K562 (cell line): ENCODE data around the gene RAB6A. TPM values are rescaled to one million over a fixed set of nuclear protein-coding genes. Genes with fewer than 3 reads are reported as not detected.

ENCODE experiments used
- ATAC-seq: fragments of 200-7000 bp; cut with Tn5 transposase; 3 replicates; pipeline ENCODE4 v1.9.1; 2020; ENCODE audit warnings: moderate library complexity
- BruUV-seq: library from RNA; stranded (reverse); fragments of 400-500 nt; replicated peaks from 2 replicates; lab custom pipeline; 2021; lab: Mats Ljungman, UMichigan
- CTCF ChIA-PET: fragments of 300-600 bp; formaldehyde crosslinking; extraction: SDS; loops from one replicate; lab custom pipeline; 2021; ENCODE audit warnings: low intra/inter-chr PET ratio; lab: Yijun Ruan, JAX
- POLR2A ChIA-PET: fragments of 300-600, 350-650 bp; sonication (Branson Sonifier 250); formaldehyde crosslinking; extraction: SDS; loops from one replicate; lab custom pipeline; 2021; ENCODE audit warnings: antibody characterized with exemption, inconsistent platforms; lab: Yijun Ruan, JAX
- DNase-seq, 4 experiments: peaks; one replicate each; pipeline versions ENCODE4 v3.0.0 to v3.0.0-alpha.2; 2011 to 2018; ENCODE audit warnings: low spot score in 3 of 4, mixed read lengths in 3 of 4; ENCODE audit errors: extremely low read depth in 1 of 4
- FAIRE-seq: peaks from 2 replicates; lab custom pipeline; 2011; peaks lifted over from hg19 to GRCh38; lab: Jason Lieb, UNC
- H2AFZ ChIP-seq: 2 replicates; pipeline ENCODE4 v1.6.0; 2011; ENCODE audit warnings: low read depth, low read length, control low read depth, inconsistent platforms
- H3K27ac ChIP-seq: fragments of 200-600 bp; 3 replicates; pipeline ENCODE4 v1.8.0; 2011; ENCODE audit warnings: low read depth, mild to moderate bottlenecking, control low read depth, inconsistent platforms, low read length, moderate library complexity, mixed read lengths; ENCODE audit errors: extremely low read depth
- H3K27me3 ChIP-seq, 2 experiments: fragments of 300-600 bp in 1 of 2; 2 replicates in 1 of 2; 3 replicates in 1 of 2; pipeline versions ENCODE4 v1.6.0 to v1.8.0; 2011; ENCODE audit warnings: inconsistent platforms in 2 of 2, low read length in 2 of 2, mild to moderate bottlenecking in 1 of 2, mixed read lengths in 1 of 2, moderate library complexity in 1 of 2; ENCODE audit not compliant: control insufficient read depth in 2 of 2, insufficient read depth in 2 of 2
- H3K36me3 ChIP-seq: fragments of 300-600 bp; 3 replicates; pipeline ENCODE4 v1.8.0; 2011; ENCODE audit warnings: mild to moderate bottlenecking, low read length, inconsistent platforms; ENCODE audit not compliant: control insufficient read depth, insufficient read depth
- H3K4me1 ChIP-seq, 2 experiments: fragments of 200-600 bp in 1 of 2; replicated peaks in 1 of 2; 2 replicates in 1 of 2; 3 replicates in 1 of 2; pipeline versions ENCODE4 v1.5.1 to v1.8.0; 2011; ENCODE audit warnings: inconsistent platforms in 2 of 2, low read length in 2 of 2, mild to moderate bottlenecking in 1 of 2, mixed read lengths in 1 of 2, moderate library complexity in 1 of 2; ENCODE audit not compliant: control insufficient read depth in 2 of 2, insufficient read depth in 2 of 2
- H3K4me2 ChIP-seq: 2 replicates; pipeline ENCODE4 v1.6.1; 2011; ENCODE audit warnings: low read length, control low read depth, inconsistent platforms, mixed read lengths; ENCODE audit not compliant: insufficient read depth
- H3K4me3 ChIP-seq: fragments of 200-600 bp; sonication (generic), shearing (Covaris generic); 2 replicates; pipeline ENCODE4 v1.5.1; 2016; ENCODE audit warnings: control low read depth, inconsistent platforms
- H3K79me2 ChIP-seq: fragments of 200-600 bp; 3 replicates; pipeline ENCODE4 v1.8.0; 2011; ENCODE audit warnings: low read length, inconsistent platforms; ENCODE audit not compliant: control insufficient read depth, insufficient read depth
- H3K9ac ChIP-seq, 2 experiments: 2 replicates each; pipeline versions ENCODE4 v1.6.0 to v1.6.1; 2011; ENCODE audit warnings: low read depth in 2 of 2, low read length in 2 of 2, control low read depth in 1 of 2, inconsistent platforms in 1 of 2, mild to moderate bottlenecking in 1 of 2, mixed read lengths in 1 of 2; ENCODE audit not compliant: insufficient read depth in 1 of 2
- H3K9me1 ChIP-seq: one replicate; pipeline ENCODE4 v1.6.0; 2011; ENCODE audit warnings: inconsistent platforms, mild to moderate bottlenecking, low read length, moderate library complexity; ENCODE audit not compliant: control insufficient read depth, insufficient read depth
- H3K9me3 ChIP-seq: replicated peaks from 2 replicates; pipeline ENCODE4 v1.5.1; 2011; ENCODE audit warnings: low read depth, low read length, inconsistent platforms; ENCODE audit not compliant: control insufficient read depth, insufficient read depth
- H4K20me1 ChIP-seq: replicated peaks from 2 replicates; pipeline ENCODE4 v1.6.1; 2011; ENCODE audit warnings: low read length, inconsistent platforms, mixed read lengths; ENCODE audit not compliant: control insufficient read depth, insufficient read depth
- BACH1 ChIP-seq: fragments of 200-800 bp; sonication (Bioruptor generic); IDR thresholded peaks from 2 replicates; pipeline ENCODE4 v1.6.1; 2016; ENCODE audit warnings: missing genetic modification characterization, missing compliant biosample characterization
- NCOR1 ChIP-seq: fragments of 450-650 bp; IDR thresholded peaks from 2 replicates; pipeline ENCODE4 v1.6.1; 2016; ENCODE audit warnings: mild to moderate bottlenecking, moderate library complexity
- NFIC ChIP-seq: fragments of 450-650 bp; IDR thresholded peaks from 2 replicates; pipeline ENCODE4 v1.6.1; 2017; ENCODE audit warnings: mild to moderate bottlenecking, inconsistent platforms
- PCBP1 ChIP-seq: fragments of 200-400 bp; formaldehyde crosslinking; IDR thresholded peaks from 2 replicates; pipeline ENCODE4 v1.6.1; 2018; ENCODE audit warnings: mild to moderate bottlenecking, low read depth, low read length; ENCODE audit not compliant: poor library complexity, severe bottlenecking
- SAP30 ChIP-seq: fragments of 200-600 bp; sonication (generic); IDR thresholded peaks from 2 replicates; pipeline ENCODE4 v1.6.1; 2012; ENCODE audit warnings: borderline replicate concordance, low read depth, mild to moderate bottlenecking, moderate library complexity, low read length, control low read depth, inconsistent platforms; ENCODE audit not compliant: insufficient read depth, poor library complexity, severe bottlenecking
- ZNF79 ChIP-seq: fragments of 250-450 bp; sonication (Bioruptor Pico); IDR thresholded peaks from 2 replicates; pipeline ENCODE4 v1.4.0; 2020; ENCODE audit warnings: low read depth, mild to moderate bottlenecking, moderate library complexity
- WGBS: fragments of 100-300 bp; shearing (Covaris generic); methylation state at CpG from one replicate; pipeline ENCODE4 v1.1.6; 2016; ENCODE audit warnings: low coverage, mixed read lengths; ENCODE audit not compliant: insufficient coverage; ENCODE audit errors: missing lambda C conversion rate; 5-methylcytosine and 5-hydroxymethylcytosine counted together
- in situ Hi-C: fragments of 300-500 bp; cut with MboI; formaldehyde crosslinking; loops from 4 replicates; pipeline ENCODE4 v1.15.0; 2018; ENCODE audit warnings: inconsistent platforms, mixed read lengths
- intact Hi-C: fragments of 100-400 bp; cut with micrococcal nuclease; formaldehyde crosslinking; loops from 2 replicates; pipeline ENCODE4 v1.14.2; 2022
- polyA plus RNA-seq, 8 experiments: library from polyadenylated mRNA; depleted of rRNA in 4 of 8; stranded (reverse) in 5 of 8; unstranded in 3 of 8; fragments of >200 nt; fragmentation: Nextera tagmentation in 2 of 8; fragmentation: Illumina TruSeq in 1 of 8; extraction: Ambion mirVana in 2 of 8; extraction: Trizol in 1 of 8; gene quantifications; 2 replicates each; pipeline versions ENCODE4 v1.2.1 to v1.2.3, GENCODE V29; 2011 to 2014; ENCODE audit warnings: inconsistent platforms in 1 of 8, missing spikeins in 1 of 8
- total RNA-seq, 7 experiments: library from RNA; depleted of rRNA in 6 of 7; stranded (reverse); fragments of >200 nt in 6 of 7; fragmentation: Illumina TruSeq in 2 of 7; extraction: Trizol in 2 of 7; gene quantifications; 2 replicates each; pipeline versions ENCODE4 v1.2.1 to v1.2.3, GENCODE V29; 2011 to 2021; ENCODE audit warnings: low replicate concordance in 1 of 7
- TF ChIP-seq, protein P1 (sequence below): fragments of 450-650 bp; IDR thresholded peaks from 2 replicates; pipeline ENCODE4 v1.6.1; 2016; ENCODE audit warnings: low read depth
- TF ChIP-seq, protein P2 (sequence below): fragments of 250-450 bp; sonication (Bioruptor Pico); IDR thresholded peaks from 2 replicates; pipeline ENCODE4 v1.4.0; 2020; ENCODE audit warnings: mild to moderate bottlenecking, moderate library complexity

RAB6A gene
- total and polyA plus RNA-seq, 9 of the 15 experiments (the other 6 are each of a cell fraction or from before 2014, with no cell fraction given): 14.0 to 95.3 (median 45.4) TPM

DNA sequence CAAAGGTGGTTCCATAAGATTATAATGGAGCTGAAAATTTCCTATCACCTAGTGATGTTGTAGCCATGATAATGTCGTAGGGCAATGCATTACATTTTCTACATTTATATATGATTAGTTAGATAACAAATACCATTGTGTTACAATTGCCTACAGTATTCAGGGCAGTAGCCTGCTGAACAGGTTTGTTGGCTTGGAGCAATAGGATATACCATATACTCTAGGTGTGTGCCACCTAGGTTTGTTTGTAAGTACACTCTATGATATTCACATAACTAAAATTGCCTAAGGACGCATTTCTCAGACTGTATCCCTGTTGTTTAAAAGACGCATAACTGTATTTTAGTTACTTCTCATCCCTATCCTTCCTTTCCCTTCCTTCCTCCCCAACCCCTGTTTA is 100.9 kb downstream of the RAB6A start:
- Histone ChIP-seq H3K27me3 (peaks cover 0 to 10% of the 10 kb centered on the region in 2 experiments; a peak in 1 of 5 replicates), H3K9me3 (no peaks in the 10 kb centered on the region), H3K4me1 (peaks cover 6 to 12% of the 10 kb centered on the region in 2 experiments; a peak in 4 of 5 replicates), H3K4me3 (no peak overlapping the region), H2AFZ (no peak overlapping the region), H3K4me2 (no peak overlapping the region), H4K20me1 (peaks cover 4% of the 10 kb centered on the region; the same call in 1 of the 2 replicates), H3K9ac (no peak overlapping the region), H3K36me3 (no peaks in the 10 kb centered on the region), H3K27ac (no peak overlapping the region), H3K9me1 (no peaks in the 10 kb centered on the region), H3K79me2 (no peaks in the 10 kb centered on the region)
- CTCF ChIA-PET: interaction anchor here (0.7 to 3.2 kb wide), 5 partner anchors 34 to 309 kb away, joined by 3 to 37 read pairs (median 13); no protein-coding TSS in a partner anchor
- FAIRE-seq: no peak
- POLR2A ChIA-PET: interaction anchor here (0.9 to 1.8 kb wide), 3 partner anchors 11 to 298 kb away, joined by 3 to 9 read pairs (median 3); no protein-coding TSS in a partner anchor
- intact Hi-C loops (loop anchor here (1.0 to 5.0 kb wide), 5 partner anchors 35 to 353 kb away; no protein-coding TSS in a partner anchor), in situ Hi-C loops (loop anchor here (5.0 kb wide), 1 partner anchor 258 kb away; no protein-coding TSS in a partner anchor)
- DNase-seq: no peak
- ATAC-seq: no peak
- 5% methylated on average over 3 of the region's 3 CpGs for WGBS
- BruUV-seq: no TSS peak
- no peak for TF ChIP-seq NCOR1
- TF ChIP-seq, protein P1, sequence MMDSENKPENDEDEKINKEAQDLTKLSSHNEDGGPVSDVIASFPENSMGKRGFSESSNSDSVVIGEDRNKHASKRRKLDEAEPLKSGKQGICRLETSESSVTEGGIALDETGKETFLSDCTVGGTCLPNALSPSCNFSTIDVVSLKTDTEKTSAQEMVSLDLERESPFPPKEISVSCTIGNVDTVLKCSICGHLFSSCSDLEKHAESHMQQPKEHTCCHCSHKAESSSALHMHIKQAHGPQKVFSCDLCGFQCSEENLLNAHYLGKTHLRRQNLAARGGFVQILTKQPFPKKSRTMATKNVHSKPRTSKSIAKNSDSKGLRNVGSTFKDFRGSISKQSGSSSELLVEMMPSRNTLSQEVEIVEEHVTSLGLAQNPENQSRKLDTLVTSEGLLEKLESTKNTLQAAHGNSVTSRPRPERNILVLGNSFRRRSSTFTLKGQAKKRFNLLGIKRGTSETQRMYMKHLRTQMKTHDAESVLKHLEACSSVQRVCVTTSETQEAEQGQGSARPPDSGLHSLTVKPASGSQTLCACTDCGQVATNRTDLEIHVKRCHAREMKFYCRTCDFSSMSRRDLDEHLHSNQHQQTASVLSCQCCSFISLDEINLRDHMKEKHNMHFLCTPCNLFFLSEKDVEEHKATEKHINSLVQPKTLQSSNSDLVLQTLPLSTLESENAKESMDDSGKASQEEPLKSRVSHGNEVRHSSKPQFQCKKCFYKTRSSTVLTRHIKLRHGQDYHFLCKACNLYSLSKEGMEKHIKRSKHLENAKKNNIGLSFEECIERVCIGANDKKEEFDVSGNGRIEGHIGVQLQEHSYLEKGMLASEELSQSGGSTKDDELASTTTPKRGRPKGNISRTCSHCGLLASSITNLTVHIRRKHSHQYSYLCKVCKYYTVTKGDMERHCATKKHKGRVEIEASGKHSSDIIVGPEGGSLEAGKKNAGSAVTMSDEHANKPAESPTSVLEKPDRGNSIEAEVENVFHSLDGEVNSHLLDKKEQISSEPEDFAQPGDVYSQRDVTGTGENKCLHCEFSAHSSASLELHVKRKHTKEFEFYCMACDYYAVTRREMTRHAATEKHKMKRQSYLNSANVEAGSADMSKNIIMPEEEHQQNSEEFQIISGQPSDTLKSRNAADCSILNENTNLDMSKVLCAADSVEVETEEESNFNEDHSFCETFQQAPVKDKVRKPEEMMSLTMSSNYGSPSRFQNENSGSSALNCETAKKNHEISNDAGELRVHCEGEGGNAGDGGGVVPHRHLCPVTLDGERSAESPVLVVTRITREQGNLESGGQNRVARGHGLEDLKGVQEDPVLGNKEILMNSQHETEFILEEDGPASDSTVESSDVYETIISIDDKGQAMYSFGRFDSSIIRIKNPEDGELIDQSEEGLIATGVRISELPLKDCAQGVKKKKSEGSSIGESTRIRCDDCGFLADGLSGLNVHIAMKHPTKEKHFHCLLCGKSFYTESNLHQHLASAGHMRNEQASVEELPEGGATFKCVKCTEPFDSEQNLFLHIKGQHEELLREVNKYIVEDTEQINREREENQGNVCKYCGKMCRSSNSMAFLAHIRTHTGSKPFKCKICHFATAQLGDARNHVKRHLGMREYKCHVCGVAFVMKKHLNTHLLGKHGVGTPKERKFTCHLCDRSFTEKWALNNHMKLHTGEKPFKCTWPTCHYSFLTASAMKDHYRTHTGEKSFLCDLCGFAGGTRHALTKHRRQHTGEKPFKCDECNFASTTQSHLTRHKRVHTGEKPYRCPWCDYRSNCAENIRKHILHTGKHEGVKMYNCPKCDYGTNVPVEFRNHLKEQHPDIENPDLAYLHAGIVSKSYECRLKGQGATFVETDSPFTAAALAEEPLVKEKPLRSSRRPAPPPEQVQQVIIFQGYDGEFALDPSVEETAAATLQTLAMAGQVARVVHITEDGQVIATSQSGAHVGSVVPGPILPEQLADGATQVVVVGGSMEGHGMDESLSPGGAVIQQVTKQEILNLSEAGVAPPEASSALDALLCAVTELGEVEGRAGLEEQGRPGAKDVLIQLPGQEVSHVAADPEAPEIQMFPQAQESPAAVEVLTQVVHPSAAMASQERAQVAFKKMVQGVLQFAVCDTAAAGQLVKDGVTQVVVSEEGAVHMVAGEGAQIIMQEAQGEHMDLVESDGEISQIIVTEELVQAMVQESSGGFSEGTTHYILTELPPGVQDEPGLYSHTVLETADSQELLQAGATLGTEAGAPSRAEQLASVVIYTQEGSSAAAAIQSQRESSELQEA: no peak
- TF ChIP-seq PCBP1: no peak
- no peak for TF ChIP-seq NFIC
- TF ChIP-seq, protein P2, sequence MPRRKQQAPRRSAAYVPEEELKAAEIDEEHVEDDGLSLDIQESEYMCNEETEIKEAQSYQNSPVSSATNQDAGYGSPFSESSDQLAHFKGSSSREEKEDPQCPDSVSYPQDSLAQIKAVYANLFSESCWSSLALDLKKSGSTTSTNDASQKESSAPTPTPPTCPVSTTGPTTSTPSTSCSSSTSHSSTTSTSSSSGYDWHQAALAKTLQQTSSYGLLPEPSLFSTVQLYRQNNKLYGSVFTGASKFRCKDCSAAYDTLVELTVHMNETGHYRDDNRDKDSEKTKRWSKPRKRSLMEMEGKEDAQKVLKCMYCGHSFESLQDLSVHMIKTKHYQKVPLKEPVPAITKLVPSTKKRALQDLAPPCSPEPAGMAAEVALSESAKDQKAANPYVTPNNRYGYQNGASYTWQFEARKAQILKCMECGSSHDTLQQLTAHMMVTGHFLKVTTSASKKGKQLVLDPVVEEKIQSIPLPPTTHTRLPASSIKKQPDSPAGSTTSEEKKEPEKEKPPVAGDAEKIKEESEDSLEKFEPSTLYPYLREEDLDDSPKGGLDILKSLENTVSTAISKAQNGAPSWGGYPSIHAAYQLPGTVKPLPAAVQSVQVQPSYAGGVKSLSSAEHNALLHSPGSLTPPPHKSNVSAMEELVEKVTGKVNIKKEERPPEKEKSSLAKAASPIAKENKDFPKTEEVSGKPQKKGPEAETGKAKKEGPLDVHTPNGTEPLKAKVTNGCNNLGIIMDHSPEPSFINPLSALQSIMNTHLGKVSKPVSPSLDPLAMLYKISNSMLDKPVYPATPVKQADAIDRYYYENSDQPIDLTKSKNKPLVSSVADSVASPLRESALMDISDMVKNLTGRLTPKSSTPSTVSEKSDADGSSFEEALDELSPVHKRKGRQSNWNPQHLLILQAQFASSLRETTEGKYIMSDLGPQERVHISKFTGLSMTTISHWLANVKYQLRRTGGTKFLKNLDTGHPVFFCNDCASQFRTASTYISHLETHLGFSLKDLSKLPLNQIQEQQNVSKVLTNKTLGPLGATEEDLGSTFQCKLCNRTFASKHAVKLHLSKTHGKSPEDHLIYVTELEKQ (CRISPR knock-in tag): no peak
- no peak for TF ChIP-seq SAP30
- no peak for TF ChIP-seq BACH1 (tag)
- TF ChIP-seq ZNF79 (CRISPR knock-in tag): no peak
